ENCODE measurements around the gene TMEM45A. TPM values are rescaled to one million over a fixed set of nuclear protein-coding genes. Genes with fewer than 3 reads are reported as not detected.
"Not testable (repeated sequence)": the region's sequence is repeated elsewhere in the genome, so short reads cannot be mapped to it uniquely, and the experiment has no call there.

Gene TMEM45A, protein sequence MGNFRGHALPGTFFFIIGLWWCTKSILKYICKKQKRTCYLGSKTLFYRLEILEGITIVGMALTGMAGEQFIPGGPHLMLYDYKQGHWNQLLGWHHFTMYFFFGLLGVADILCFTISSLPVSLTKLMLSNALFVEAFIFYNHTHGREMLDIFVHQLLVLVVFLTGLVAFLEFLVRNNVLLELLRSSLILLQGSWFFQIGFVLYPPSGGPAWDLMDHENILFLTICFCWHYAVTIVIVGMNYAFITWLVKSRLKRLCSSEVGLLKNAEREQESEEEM
- 10 to 100 TPM; 18.1 to 41.6 (median 18.2) TPM for polyA plus RNA-seq

DNA sequence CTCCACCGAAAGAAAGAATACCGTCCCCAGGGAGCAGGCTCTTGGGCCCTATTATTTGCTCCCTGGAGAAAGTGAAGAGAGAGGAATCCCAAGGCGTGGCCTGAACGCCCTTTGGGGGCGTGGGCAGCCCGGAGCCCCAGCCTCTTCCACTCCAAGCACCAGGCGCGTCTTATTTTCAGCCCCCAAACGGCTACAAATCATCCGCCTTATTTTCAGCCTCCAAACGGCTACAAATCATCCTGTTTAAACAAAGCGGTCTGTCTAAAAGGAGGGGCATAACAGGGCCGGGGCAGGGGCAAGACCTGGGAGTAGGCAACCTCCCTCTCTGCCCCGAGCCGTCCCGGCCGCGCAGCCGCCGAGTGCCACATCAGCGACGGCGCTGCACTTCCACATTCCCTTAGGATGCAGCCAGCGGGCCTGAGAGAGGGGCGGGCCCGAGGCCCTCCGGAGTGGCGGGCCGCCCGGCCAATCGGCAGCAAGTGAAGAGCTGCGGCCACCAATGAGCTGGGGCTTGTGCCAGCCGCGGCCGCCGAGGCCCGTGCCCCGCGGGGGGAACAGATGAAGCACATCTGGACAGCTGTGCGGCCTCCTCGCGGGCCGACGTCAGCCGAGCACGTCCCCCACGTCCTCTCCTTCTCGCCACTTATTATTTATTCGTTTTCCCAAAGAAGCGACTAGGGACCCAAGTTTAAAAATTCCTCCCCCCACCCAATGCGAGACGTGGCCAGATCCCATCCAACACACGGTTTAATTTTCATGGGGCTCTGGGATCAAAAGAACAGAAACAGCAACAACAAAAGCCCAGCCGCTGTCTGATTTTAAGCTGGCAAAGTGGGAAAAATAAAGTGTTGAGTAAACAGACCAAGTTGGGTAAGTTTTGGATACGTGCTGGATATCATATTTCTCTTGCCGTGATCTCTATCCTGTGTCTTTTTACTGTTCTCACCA lies at the start of gene TMEM45A:
TMEM45A (plus strand) TSS at position 561 of the 948 bp plus-strand sequence. CDS start 62,593 bp downstream, outside the sequence.
- no peak within 1 kb of the TSS for H3K27ac ChIP-seq (ENCODE audit: low read depth, low read length)
- 0 to 1% (median 0%) methylated on average over 50 to 56 of the region's 56 CpGs for WGBS, 3 donors

DNA sequence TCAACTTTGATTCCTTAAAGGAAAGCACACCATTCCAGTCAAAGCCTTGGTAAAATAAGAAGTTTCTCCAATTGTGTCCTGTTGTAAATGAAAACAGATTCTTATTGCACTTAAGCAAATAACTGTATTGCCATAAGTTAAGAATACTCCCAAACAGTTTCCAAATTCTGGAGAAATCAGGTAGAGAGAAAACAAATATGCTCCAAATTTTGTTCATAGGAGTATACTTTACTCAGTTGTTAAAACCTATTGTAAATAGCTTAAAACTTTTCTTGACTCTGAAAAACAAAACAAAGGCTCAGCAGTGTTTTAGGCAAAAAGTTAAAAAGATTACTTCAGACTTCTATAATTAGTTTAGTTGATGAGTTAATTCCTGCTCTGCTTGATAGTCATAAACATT lies 48.7 kb upstream of the TMEM45A start:
- no peak overlapping the region for H3K27ac ChIP-seq (ENCODE audit: low read depth, low read length)

DNA sequence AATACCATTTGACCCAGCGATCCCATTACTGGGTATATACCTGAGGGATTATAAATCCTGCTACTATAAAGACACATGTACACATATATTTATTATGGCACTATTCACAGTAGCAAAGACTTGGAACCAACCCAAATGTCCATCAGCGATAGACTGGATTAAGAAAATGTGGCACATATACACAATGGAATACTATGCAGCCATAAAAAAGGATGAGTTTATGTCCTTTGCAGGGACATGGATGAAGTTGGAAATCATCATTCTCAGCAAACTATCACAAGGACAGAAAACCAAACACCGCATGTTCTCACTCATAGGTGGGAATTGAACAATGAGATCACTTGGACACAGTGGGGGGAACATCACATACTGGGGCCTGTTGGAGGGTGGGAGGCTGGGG lies 45.4 kb upstream of the TMEM45A start:
- WGBS, 3 donors = 94 to 96% (median 95%) methylated on average over 3 of the region's 3 CpGs
- not testable (repeated sequence) for H3K27ac ChIP-seq (ENCODE audit: low read depth, low read length)

DNA sequence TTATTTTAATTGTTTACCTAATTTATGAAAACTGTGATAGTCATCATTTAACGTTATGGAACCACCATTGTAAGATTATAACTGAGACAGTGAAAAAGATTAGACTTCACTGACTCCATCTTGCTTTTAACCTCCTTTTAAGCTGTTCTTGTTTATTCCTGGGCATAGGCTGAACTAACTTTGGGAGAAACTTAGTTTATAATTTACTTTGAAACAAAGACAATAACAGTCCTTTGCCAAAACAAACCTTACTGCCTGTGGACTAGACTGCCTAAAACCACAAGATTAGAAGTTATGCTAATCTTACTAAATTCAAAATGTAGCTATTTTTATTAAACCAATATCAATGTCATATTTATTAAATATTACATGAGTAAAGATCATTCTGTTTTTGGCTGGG lies 44.3 kb upstream of the TMEM45A start:
- H3K27ac ChIP-seq (ENCODE audit: low read depth, low read length) = no peak overlapping the region

DNA sequence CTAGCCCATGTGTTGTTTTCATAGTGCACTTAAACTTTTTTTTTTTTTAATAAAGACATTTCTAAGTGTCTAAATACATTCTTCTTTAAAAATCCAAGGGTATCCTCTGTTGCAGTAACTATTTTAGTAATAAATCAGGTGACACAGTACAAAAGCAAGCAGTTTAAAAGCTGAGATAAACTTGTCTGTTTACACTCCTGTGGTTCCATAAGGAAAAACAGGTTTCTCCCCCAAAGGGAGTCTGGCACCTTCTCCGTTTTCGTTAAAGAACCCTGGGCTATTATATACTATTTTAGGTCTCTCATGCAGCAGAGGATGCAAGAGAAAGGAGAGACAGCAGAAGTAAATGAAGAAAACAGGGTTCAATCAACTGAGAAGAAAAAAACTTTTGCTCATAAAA lies 43.2 kb upstream of the TMEM45A start:
- H3K27ac ChIP-seq (ENCODE audit: low read depth, low read length) = no peak overlapping the region
- WGBS, 3 donors = 19 to 72% (median 66%) methylated on average over 2 of the region's 2 CpGs

More for the DNA sequence above, 44.3 kb upstream of the TMEM45A start:
- 50 to 99% (median 91%) methylated on average over 1 of the region's 1 CpG for WGBS, 3 donors

DNA sequence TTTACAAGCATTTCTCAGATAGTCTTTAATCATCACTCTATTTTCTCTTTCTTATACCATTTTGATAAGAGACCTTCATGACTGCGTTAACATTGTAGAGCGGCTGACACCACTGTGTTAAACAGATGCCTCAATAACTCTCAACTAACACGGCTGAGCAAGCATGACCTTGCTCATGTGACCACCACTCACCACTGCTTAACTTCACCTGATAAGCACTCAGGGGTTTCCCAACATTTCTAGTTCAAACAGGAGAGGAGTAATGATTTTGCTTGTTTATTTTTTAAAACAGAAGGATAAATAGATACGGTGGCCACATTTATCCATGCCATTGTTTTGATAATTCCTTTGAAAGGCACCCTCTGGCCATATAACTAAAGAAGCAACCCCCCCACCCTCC lies 37.7 kb upstream of the TMEM45A start:
- H3K27ac ChIP-seq (ENCODE audit: low read depth, low read length) = no peak overlapping the region
- WGBS, 3 donors = 39 to 83% (median 80%) methylated on average over 4 of the region's 4 CpGs

DNA sequence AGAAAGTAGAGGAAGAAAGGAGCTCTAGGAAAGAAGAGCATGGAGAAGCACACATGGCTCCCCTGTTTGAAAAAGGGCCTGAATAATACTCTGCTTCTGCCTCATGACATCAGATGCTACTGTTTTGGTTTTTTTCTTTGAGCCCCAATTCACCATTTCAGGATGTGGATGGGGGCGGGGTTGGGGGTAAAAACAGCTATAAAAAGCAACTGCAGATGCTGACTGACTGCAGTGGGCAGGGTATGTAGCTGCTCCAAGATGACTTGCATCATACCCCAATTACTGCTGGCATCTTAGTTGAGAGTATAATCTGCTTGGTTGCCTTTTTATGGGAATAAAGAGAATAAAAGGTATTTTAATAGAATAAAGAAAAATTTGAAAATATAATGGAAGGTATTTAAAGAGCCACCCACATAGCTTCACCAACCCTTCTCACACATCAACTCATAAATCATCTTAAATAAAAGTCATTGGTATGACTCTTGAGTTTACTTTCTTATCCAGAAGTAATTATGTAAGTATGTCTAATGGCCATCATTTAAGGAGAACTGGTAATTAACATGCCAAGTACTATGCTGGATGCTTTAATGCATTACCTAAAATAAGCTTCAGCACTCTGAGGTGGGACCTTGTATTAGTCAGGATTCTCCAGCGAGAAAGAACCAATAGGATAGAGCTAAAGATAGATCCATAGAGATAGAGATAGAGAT lies 36.4 kb upstream of the TMEM45A start:
- 78 to 96% (median 83%) methylated on average over 2 of the region's 2 CpGs for WGBS, 3 donors
- no peak overlapping the region for H3K27ac ChIP-seq (ENCODE audit: low read depth, low read length)

DNA sequence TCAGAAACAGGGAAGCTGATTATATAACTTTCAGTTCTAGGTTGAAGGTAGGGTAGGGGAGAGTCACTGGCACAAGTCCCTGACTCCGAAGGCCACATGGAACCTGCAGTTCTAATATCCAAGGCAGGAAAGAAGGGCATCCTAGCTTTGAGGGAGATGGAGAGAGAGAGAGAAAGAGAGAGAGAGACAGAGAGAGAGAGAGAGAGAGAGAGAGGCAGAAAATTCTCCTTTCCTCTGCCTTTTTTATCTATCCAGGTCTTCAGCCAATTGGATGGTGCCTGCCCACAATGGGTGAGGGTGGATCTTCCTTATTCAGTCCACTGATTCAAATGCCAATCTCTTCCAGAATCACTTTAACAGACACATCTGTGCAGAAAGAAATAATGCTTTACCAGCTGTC lies 35.7 kb upstream of the TMEM45A start:
- no peak overlapping the region for H3K27ac ChIP-seq (ENCODE audit: low read depth, low read length)
- WGBS, 3 donors = 89 to 94% (median 92%) methylated on average over 1 of the region's 1 CpG

DNA sequence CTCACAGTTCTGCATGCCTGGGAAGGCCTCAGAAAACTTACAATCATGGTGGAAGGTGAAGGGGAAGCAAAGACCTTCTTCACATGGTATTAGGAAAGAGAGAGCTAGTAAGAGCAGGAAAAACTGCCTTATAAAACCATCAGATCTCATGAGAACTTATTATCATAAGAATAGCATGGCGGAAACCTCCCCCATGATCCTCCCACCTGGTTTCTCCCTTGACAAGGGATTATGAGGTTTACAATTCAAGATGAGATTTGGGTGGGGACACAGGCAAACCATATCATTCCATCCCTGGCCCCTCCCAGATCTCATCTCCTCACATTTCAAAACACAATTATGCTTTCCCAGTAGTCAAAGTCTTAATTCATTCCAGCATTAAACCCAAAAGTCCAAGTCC lies 34.6 kb upstream of the TMEM45A start:
- 94 to 98% (median 97%) methylated on average over 1 of the region's 1 CpG for WGBS, 3 donors
- H3K27ac ChIP-seq (ENCODE audit: low read depth, low read length) = no peak overlapping the region

DNA sequence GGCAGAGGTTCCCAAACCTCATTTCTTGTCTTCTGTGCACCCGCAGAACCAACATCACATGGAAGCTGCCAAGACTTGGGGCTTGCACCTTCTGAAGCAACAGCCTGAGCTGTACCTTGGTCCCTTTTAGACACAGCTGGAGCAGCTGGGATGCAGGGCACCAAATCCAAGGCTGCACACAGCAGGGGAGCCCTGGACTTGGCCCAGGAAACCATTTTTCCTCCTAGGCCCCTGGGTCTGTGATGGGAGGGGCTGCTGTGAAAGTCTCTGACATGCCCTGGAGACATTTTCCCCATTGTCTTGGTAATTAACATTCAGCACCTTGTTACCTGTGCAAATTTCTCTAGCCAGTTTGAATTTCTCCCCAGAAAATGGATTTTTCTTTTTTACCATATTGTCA lies 33.6 kb upstream of the TMEM45A start:
- WGBS, 3 donors = 93 to 100% (median 95%) methylated on average over 1 of the region's 1 CpG

DNA sequence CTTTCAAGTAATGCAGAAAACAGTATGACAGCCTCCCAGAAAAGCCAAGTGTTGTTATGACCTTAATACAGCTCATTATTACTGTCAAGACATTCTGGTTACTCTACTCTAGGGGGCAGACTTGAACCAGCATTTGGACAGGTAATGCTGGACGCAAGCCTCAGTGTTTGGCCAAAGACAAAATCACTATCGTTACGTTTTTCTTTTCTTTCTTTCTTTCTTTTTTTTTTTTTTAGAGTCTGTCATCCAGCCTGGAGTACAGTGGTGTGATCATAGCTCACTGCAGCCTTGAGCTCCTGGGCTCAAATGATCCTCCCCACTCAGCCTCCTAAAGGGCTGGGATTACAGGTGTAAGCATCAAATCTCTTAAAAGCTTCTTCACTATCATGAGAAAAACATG lies 29.4 kb upstream of the TMEM45A start:
- 1 to 2% (median 2%) methylated on average over 3 of the region's 3 CpGs for WGBS, 3 donors
- no peak overlapping the region for H3K27ac ChIP-seq (ENCODE audit: low read depth, low read length)

More for the DNA sequence above, 33.6 kb upstream of the TMEM45A start:
- no peak overlapping the region for H3K27ac ChIP-seq (ENCODE audit: low read depth, low read length)

DNA sequence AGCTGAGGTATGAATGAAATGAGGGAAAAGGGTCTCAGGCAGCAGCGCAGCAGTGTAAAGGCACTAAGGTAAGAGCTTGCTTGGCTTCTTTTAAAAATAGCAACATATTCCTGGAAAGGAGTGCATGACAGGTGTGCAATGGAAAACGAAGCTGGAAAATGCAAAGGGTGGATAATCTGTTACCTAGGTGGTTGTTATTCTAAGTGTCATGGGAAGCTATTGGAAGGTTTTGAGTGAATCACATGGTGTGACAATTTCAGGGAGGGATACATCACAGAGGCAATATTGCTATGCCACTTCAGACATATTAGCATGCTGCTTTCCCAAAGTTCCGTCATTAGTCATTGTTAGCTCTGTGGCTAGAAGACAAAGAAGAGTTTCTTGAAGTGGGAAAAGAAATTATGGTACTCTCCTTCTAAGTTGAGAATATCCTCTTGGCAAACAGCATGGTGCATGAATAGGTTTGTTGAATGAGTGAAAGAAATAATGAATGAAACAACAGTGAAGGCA lies 28.7 kb upstream of the TMEM45A start:
- WGBS, 3 donors = 58 to 83% (median 62%) methylated on average over 3 of the region's 3 CpGs
- no peak overlapping the region for H3K27ac ChIP-seq (ENCODE audit: low read depth, low read length)

DNA sequence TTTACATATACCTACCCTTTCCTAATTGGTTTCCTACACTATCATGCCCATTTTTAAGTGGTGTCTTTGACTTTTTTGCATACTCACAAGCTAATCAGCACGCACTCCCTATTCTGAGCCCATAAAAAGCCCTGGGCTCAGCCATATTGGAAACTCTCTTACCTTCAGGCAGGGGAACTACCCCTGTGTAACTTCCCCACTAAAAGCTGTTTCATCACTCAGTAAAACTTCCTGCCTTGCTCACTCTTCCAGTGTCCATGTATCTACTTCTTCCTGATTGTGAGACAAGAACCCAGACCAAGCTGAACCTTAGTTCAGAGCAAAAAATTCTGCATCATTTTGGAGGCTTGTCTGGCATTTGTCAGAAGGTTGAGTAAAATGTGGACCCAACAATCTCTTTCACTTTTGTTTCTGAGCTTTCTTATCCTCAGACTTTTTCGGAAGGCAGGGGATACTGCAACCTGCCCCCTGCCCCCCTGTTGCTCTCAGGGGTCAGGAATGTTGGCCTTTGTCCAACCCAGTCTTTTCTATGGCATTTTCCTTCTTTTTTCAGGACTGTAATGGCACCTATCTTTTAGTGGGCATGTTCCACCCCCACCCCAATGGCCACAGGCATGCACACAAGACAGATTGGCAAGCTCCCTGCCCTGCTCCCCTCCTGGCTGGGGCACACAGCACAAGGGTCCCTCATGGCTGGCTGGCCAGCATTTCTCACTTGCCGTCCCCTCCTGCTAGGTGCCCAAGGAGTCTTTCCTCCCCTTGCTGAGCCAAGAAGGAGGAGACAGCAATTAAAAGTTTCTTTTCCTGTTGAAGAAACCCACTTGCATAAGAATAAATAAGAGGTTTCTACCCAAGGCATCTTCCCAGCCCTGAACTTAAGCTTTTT lies 26.3 kb upstream of the TMEM45A start:
- H3K27ac ChIP-seq (ENCODE audit: low read depth, low read length) = no peak overlapping the region
- WGBS, 3 donors = 59 to 86% (median 68%) methylated on average over 3 of the region's 3 CpGs

DNA sequence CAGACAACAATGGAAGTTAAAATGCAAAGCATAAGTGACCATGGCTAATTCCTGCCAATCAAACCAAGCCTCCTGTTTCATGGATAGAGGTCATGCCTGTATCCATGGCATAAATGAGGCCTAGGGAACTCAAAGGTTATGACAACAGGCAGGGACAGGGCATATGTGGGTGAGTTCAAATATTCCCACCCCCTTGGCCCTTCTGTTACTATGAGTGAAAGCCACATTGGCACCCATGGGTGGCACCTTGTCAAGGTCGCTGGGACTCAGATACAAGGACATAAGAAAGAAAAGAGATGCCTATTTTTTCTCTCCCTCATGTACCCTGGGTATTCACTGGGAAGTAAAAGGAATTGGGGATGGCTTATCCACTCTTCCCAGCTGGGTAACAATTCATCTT lies 25.3 kb upstream of the TMEM45A start:
- WGBS, 3 donors = 80 to 100% (median 90%) methylated on average over 1 of the region's 1 CpG
- no peak overlapping the region for H3K27ac ChIP-seq (ENCODE audit: low read depth, low read length)

DNA sequence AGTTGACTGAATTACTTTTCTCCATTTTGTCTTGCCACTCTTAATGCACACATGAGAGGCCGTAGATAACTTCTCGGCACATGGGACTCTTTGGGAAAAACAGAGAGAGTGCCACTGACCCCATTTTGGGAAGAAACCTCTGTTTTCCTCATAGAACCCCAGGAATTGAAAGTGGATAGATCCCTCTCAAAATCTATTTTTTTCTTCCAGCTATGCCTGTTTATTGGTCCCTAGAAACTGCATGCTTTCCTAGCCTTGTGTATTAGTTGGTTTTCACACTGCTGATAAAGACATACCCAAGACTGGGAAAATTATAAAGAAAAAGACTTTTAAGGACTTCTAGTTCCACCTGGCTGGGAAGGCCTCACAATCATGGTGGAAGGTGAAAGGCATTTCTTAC lies 23.7 kb upstream of the TMEM45A start:
- no peak overlapping the region for H3K27ac ChIP-seq (ENCODE audit: low read depth, low read length)
- 96 to 100% (median 98%) methylated on average over 2 of the region's 2 CpGs for WGBS, 3 donors

DNA sequence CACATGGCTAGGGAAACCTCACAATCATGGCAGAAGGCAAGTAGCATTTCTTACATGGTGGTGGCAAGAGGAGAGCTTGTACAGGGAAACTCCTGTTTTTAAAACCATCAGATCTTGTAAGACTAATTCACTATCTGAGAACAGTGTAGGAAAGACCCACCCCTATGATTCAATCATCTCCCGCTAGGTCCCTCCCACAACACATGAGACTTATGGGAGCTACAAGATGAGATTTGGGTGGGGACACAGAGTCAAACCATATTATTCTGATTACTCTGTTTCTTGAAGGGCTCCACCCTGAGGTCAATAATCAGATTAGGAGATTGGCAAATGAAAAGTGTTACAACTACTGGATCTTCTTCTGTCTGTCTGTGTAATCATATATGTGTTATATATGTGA lies 21.5 kb upstream of the TMEM45A start:
- WGBS, 3 donors = 93 to 97% (median 93%) methylated on average over 1 of the region's 1 CpG
- no peak overlapping the region for H3K27ac ChIP-seq (ENCODE audit: low read depth, low read length)

DNA sequence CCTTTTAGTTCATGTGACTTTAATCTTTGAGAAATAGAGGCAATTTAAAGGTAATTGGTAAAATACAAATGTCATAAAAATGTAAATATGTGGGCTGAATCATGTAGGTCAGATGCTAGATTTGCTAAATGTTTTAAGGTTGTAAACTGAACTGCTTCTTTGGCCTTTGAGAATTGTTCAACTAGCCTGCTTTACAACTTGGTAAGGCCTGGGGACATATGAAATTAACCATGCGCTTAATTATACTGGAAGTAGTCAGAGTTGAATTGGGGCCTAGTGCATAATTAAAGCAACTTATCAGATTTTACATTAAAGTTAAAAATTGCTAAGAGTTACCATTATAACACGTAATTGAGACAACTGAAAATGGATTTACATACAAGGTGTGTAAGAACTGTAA lies 21.0 kb upstream of the TMEM45A start:
- 78 to 87% (median 85%) methylated on average over 2 of the region's 2 CpGs for WGBS, 3 donors
- no peak overlapping the region for H3K27ac ChIP-seq (ENCODE audit: low read depth, low read length)

DNA sequence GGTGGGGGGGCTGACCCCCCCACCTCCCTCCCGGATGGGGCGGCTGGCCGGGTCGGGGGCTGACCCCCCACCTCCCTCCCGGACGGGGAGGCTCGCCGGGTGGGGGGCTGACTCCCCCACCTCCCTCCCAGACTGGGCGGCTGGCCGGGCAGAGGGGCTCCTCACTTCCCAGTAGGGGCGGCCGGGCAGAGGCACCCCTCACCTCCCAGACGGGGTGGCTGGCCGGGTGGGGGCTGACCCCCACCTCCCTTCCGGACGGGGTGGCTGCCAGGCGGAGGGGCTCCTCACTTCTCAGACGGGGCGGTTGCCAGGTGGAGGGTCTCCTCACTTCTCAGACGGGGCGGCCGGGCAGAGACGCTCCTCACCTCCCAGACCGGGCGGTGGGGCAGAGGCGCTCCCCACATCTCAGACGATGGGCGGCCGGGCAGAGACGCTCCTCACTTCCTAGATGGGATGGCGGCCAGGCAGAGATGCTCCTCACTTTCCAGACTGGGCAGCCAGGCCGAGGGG lies 14.5 kb upstream of the TMEM45A start:
- not testable (repeated sequence) for H3K27ac ChIP-seq (ENCODE audit: low read depth, low read length)
- 92 to 95% (median 94%) methylated on average over 21 to 32 of the region's 32 CpGs for WGBS, 3 donors

Data from adipose tissue (tissue), 3 donors.